ENCODE measurements around the gene RNU6-9.
"Not testable (repeated sequence)": the region's sequence is repeated elsewhere in the genome, so short reads cannot be mapped to it uniquely, and the experiment has no call there.

The RNU6-9 gene

DNA sequence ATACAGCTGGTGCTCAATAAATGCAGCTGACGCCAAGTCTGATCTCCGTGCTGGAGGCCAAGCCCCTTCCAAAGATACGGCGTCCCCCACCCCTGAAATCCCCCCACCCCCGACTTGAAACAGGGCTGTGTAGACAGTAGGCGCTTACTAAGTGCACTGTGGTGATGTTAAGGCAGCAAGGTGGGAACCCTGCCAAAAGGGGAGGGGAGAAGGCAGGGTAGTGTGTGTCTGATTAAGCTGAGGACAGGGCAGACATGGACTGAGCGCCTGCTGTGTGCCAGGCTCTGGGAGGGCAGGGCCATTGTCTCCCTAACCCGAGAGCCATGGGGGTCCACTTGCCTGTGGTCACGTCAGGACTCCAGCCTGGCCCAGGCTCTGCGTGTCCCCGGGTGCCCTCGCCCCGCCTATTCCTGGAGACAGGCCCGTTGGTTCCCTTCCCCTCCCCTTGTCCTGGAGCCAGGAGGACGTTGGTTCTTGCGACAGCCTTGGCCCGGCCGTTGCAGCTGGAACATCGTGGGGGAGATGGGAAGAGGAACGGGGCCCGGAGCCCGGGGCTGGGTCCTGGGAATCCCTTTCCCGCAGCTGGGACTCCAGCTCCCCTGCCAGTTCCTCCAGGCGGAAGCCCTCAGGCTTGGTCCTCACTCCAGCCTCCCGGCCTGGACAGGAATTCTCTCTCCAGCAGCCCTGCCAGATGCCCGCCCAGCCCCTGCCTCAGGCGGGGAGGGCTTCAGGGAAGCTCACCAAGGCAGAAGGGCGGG, 42.9 kb upstream of the RNU6-9 start:
- 22% methylated on average over 25 of the region's 28 CpGs for WGBS (ENCODE audit: insufficient coverage)
- no peaks in the 10 kb centered on the region for H3K36me3 ChIP-seq (ENCODE audit: control insufficient read depth in 4 of 4, insufficient read depth in 4 of 4, low read length in 3 of 4)
- ChIA-PET CTCF (interaction anchor here (2.3 to 3.3 kb wide), 2 partner anchors 13 to 80 kb away, joined by 7 to 9 read pairs; no protein-coding TSS in a partner anchor), POLR2A (interaction anchor here (0.5 kb wide), 1 partner anchor 1132 kb away, joined by 3 read pairs; no protein-coding TSS in a partner anchor)
- no peak overlapping the region for H3K4me3 ChIP-seq (ENCODE audit: control insufficient read depth in 1 of 7, extremely low read depth in 1 of 7, insufficient read depth in 4 of 7, low read depth in 2 of 7, low read length in 6 of 7)
- H3K27ac ChIP-seq (ENCODE audit: insufficient read depth in 1 of 2, low read depth in 1 of 2, low read length in 2 of 2, poor library complexity in 1 of 2, severe bottlenecking in 2 of 2) = no peak overlapping the region
- peaks cover 0 to 6% (median 4%) of the 10 kb centered on the region in 4 experiments for H3K4me1 ChIP-seq (ENCODE audit: control extremely low read depth in 1 of 4, control insufficient read depth in 4 of 4, insufficient read depth in 4 of 4, low read length in 3 of 4)
- H3K27me3 ChIP-seq (replicated peaks in 2 of 5; ENCODE audit: control insufficient read depth in 4 of 5, insufficient read depth in 5 of 5, low read length in 4 of 5) = peaks cover 3 to 73% (median 10%) of the 10 kb centered on the region in 5 experiments
- peak in 2 of 3 donors; percentile 53 to 58 for DNase-seq
- H3K9me3 ChIP-seq (ENCODE audit: control extremely low read depth in 1 of 5, control insufficient read depth in 4 of 5, insufficient read depth in 2 of 5, low read depth in 1 of 5, low read length in 4 of 5) = no peaks in the 10 kb centered on the region

GRCh38 chr19:850979-851335, 42.3 kb upstream of the RNU6-9 start:
- 59% methylated on average over 10 of the region's 13 CpGs for WGBS (ENCODE audit: insufficient coverage)
- no peak for DNase-seq
- ChIA-PET CTCF (interaction anchor here (2.3 to 3.3 kb wide), 2 partner anchors 12 to 81 kb away, joined by 7 to 9 read pairs; no protein-coding TSS in a partner anchor), POLR2A (interaction anchor here (0.5 kb wide), 2 partner anchors 35 to 1131 kb away, joined by 3 read pairs; no protein-coding TSS in a partner anchor)
- H3K4me3 ChIP-seq (ENCODE audit: control insufficient read depth in 1 of 7, extremely low read depth in 1 of 7, insufficient read depth in 4 of 7, low read depth in 2 of 7, low read length in 6 of 7) = no peak overlapping the region
- no peaks in the 10 kb centered on the region for H3K9me3 ChIP-seq (ENCODE audit: control extremely low read depth in 1 of 5, control insufficient read depth in 4 of 5, insufficient read depth in 2 of 5, low read depth in 1 of 5, low read length in 4 of 5)
- H3K27ac ChIP-seq (ENCODE audit: insufficient read depth in 1 of 2, low read depth in 1 of 2, low read length in 2 of 2, poor library complexity in 1 of 2, severe bottlenecking in 2 of 2) = no peak overlapping the region
- H3K36me3 ChIP-seq (ENCODE audit: control insufficient read depth in 4 of 4, insufficient read depth in 4 of 4, low read length in 3 of 4) = no peaks in the 10 kb centered on the region
- H3K4me1 ChIP-seq (ENCODE audit: control extremely low read depth in 1 of 4, control insufficient read depth in 4 of 4, insufficient read depth in 4 of 4, low read length in 3 of 4) = peaks cover 0 to 6% (median 4%) of the 10 kb centered on the region in 4 experiments
- peaks cover 3 to 69% (median 8%) of the 10 kb centered on the region in 5 experiments for H3K27me3 ChIP-seq (replicated peaks in 2 of 5; ENCODE audit: control insufficient read depth in 4 of 5, insufficient read depth in 5 of 5, low read length in 4 of 5)

DNA sequence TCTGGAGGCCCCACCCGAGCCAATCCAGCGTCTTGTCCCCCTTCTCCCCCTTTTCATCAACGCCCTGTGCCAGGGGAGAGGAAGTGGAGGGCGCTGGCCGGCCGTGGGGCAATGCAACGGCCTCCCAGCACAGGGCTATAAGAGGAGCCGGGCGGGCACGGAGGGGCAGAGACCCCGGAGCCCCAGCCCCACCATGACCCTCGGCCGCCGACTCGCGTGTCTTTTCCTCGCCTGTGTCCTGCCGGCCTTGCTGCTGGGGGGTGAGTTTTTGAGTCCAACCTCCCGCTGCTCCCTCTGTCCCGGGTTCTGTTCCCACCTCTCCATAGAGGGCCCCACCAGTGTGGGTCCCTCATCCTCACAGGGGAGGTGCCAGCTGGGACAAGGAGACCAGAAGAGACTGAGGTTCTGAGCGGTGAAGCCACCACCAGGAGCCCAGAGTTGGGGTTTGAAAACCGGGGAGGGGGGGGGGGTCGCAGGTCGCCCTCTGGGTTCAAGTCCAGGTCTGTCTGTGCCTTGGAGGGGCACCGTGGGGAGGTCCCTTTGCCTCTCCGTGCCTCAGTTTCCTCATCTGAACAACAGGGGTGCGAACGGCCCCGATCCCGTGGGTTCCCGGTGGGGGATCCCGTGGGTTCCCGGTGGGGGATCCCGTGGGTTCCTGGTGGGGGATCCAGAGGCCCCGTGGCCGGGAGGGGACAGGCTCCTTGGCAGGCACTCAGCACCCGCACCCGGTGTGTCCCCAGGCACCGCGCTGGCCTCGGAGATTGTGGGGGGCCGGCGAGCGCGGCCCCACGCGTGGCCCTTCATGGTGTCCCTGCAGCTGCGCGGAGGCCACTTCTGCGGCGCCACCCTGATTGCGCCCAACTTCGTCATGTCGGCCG, 40.9 kb upstream of the RNU6-9 start, which contains the start of gene ELANE:
Gene ELANE (plus strand): TSS at position 168 of the 878 bp plus-strand sequence. CDS start 26 bp downstream, at position 194.
- Histone ChIP-seq H3K4me3 (ENCODE audit: control insufficient read depth in 1 of 7, extremely low read depth in 1 of 7, insufficient read depth in 4 of 7, low read depth in 2 of 7, low read length in 6 of 7) (no peak within 1 kb of the TSS), H3K27me3 (replicated peaks in 2 of 5; ENCODE audit: control insufficient read depth in 4 of 5, insufficient read depth in 5 of 5, low read length in 4 of 5) (peaks cover 0 to 58% (median 7%) of the 10 kb centered on the region in 5 experiments), H3K27ac (ENCODE audit: insufficient read depth in 1 of 2, low read depth in 1 of 2, low read length in 2 of 2, poor library complexity in 1 of 2, severe bottlenecking in 2 of 2) (no peak within 1 kb of the TSS), H3K4me1 (ENCODE audit: control extremely low read depth in 1 of 4, control insufficient read depth in 4 of 4, insufficient read depth in 4 of 4, low read length in 3 of 4) (peaks cover 0 to 6% (median 4%) of the 10 kb centered on the region in 4 experiments), H3K36me3 (ENCODE audit: control insufficient read depth in 4 of 4, insufficient read depth in 4 of 4, low read length in 3 of 4) (no peaks in the 10 kb centered on the region), H3K9me3 (ENCODE audit: control extremely low read depth in 1 of 5, control insufficient read depth in 4 of 5, insufficient read depth in 2 of 5, low read depth in 1 of 5, low read length in 4 of 5) (no peaks in the 10 kb centered on the region)
- DNase-seq = no peak
- ChIA-PET CTCF (interaction anchor here (3.3 kb wide), 1 partner anchor 82 kb away, joined by 9 read pairs; no protein-coding TSS in a partner anchor), POLR2A (no interaction called here)
- 64% methylated on average over 36 of the region's 55 CpGs for WGBS (ENCODE audit: insufficient coverage)

GRCh38 chr19:853014-853585, 40.2 kb upstream of the RNU6-9 start:
- no peak overlapping the region for H3K4me3 ChIP-seq (ENCODE audit: control insufficient read depth in 1 of 7, extremely low read depth in 1 of 7, insufficient read depth in 4 of 7, low read depth in 2 of 7, low read length in 6 of 7)
- H3K36me3 ChIP-seq (ENCODE audit: control insufficient read depth in 4 of 4, insufficient read depth in 4 of 4, low read length in 3 of 4) = no peaks in the 10 kb centered on the region
- no peaks in the 10 kb centered on the region for H3K9me3 ChIP-seq (ENCODE audit: control extremely low read depth in 1 of 5, control insufficient read depth in 4 of 5, insufficient read depth in 2 of 5, low read depth in 1 of 5, low read length in 4 of 5)
- no peak for DNase-seq
- H3K27ac ChIP-seq (ENCODE audit: insufficient read depth in 1 of 2, low read depth in 1 of 2, low read length in 2 of 2, poor library complexity in 1 of 2, severe bottlenecking in 2 of 2) = no peak overlapping the region
- H3K27me3 ChIP-seq (replicated peaks in 2 of 5; ENCODE audit: control insufficient read depth in 4 of 5, insufficient read depth in 5 of 5, low read length in 4 of 5) = peaks cover 0 to 52% (median 7%) of the 10 kb centered on the region in 5 experiments
- 24% methylated on average over 43 of the region's 67 CpGs for WGBS (ENCODE audit: insufficient coverage)
- ChIA-PET CTCF (no interaction called here), POLR2A (no interaction called here)
- peaks cover 0 to 6% (median 4%) of the 10 kb centered on the region in 4 experiments for H3K4me1 ChIP-seq (ENCODE audit: control extremely low read depth in 1 of 4, control insufficient read depth in 4 of 4, insufficient read depth in 4 of 4, low read length in 3 of 4)

GRCh38 chr19:853614-854220, 39.6 kb upstream of the RNU6-9 start:
- CTCF ChIA-PET = interaction anchor here (0.6 kb wide), 1 partner anchor 69 kb away, joined by 3 read pairs; no protein-coding TSS in a partner anchor
- POLR2A ChIA-PET = not testable (repeated sequence)
- 98% methylated on average over 7 of the region's 17 CpGs for WGBS (ENCODE audit: insufficient coverage)

GRCh38 chr19:854549-854948, 38.7 kb upstream of the RNU6-9 start:
- no peak overlapping the region for H3K4me3 ChIP-seq (ENCODE audit: control insufficient read depth in 1 of 7, extremely low read depth in 1 of 7, insufficient read depth in 4 of 7, low read depth in 2 of 7, low read length in 6 of 7)
- H3K9me3 ChIP-seq (ENCODE audit: control extremely low read depth in 1 of 5, control insufficient read depth in 4 of 5, insufficient read depth in 2 of 5, low read depth in 1 of 5, low read length in 4 of 5) = no peaks in the 10 kb centered on the region
- peaks cover 0 to 15% (median 12%) of the 10 kb centered on the region in 4 experiments for H3K4me1 ChIP-seq (ENCODE audit: control extremely low read depth in 1 of 4, control insufficient read depth in 4 of 4, insufficient read depth in 4 of 4, low read length in 3 of 4)
- peaks cover 0 to 51% (median 7%) of the 10 kb centered on the region in 5 experiments for H3K27me3 ChIP-seq (replicated peaks in 2 of 5; ENCODE audit: control insufficient read depth in 4 of 5, insufficient read depth in 5 of 5, low read length in 4 of 5)
- POLR2A ChIA-PET = no interaction called here
- H3K27ac ChIP-seq (ENCODE audit: insufficient read depth in 1 of 2, low read depth in 1 of 2, low read length in 2 of 2, poor library complexity in 1 of 2, severe bottlenecking in 2 of 2) = no peak overlapping the region
- no CpG with 5 or more reads among the region's 6 CpGs for WGBS (ENCODE audit: insufficient coverage)
- H3K36me3 ChIP-seq (ENCODE audit: control insufficient read depth in 4 of 4, insufficient read depth in 4 of 4, low read length in 3 of 4) = no peaks in the 10 kb centered on the region
- CTCF ChIA-PET = interaction anchor here (0.6 to 2.3 kb wide), 2 partner anchors 68 to 69 kb away, joined by 3 to 11 read pairs; no protein-coding TSS in a partner anchor
- DNase-seq = no peak

More at GRCh38 chr19:853614-854220, 39.6 kb upstream of the RNU6-9 start:
- H3K27ac ChIP-seq (ENCODE audit: insufficient read depth in 1 of 2, low read depth in 1 of 2, low read length in 2 of 2, poor library complexity in 1 of 2, severe bottlenecking in 2 of 2); H3K4me3 ChIP-seq (ENCODE audit: control insufficient read depth in 1 of 7, extremely low read depth in 1 of 7, insufficient read depth in 4 of 7, low read depth in 2 of 7, low read length in 6 of 7); H3K4me1 ChIP-seq (ENCODE audit: control extremely low read depth in 1 of 4, control insufficient read depth in 4 of 4, insufficient read depth in 4 of 4, low read length in 3 of 4); DNase-seq; H3K36me3 ChIP-seq (ENCODE audit: control insufficient read depth in 4 of 4, insufficient read depth in 4 of 4, low read length in 3 of 4); H3K9me3 ChIP-seq (ENCODE audit: control extremely low read depth in 1 of 5, control insufficient read depth in 4 of 5, insufficient read depth in 2 of 5, low read depth in 1 of 5, low read length in 4 of 5): not testable (repeated sequence)
- H3K27me3 ChIP-seq (replicated peaks in 2 of 5; ENCODE audit: control insufficient read depth in 4 of 5, insufficient read depth in 5 of 5, low read length in 4 of 5) = peaks cover 0 to 49% (median 7%) of the 10 kb centered on the region in 5 experiments
